Measurements from ENCODE around the gene HOXA6. TPM values are rescaled to one million over a fixed set of nuclear protein-coding genes. Genes with fewer than 3 reads are reported as not detected.

The HOXA6 gene
- total and polyA plus RNA-seq, 9 of the 15 experiments (the other 6 are each of a cell fraction or from before 2014, with no cell fraction given): not detected

DNA sequence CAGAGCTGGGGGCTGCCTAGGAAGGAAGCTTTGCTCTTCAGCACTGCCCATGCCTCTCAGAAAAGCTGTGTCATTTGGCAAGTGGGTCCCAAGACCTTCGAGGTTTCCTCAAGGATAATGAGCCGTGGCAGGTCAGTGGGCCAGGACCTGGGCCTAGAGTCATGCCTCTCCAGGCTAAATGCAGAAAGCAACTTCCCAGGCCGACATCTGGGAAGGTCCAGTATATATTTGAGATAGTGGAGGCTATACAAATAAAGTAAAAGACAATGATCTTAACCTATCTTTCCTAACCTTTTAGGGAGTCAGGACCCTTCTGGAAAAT lies 28.9 kb upstream of the HOXA6 start:
- DNase-seq (ENCODE audit: extremely low read depth in 1 of 4, low spot score in 3 of 4) (no peak), ATAC-seq (no peak), FAIRE-seq (no peak)
- in situ Hi-C loops (cut with MboI): no loop called here
- Histone ChIP-seq H3K36me3 (ENCODE audit: control insufficient read depth, insufficient read depth, low read length) (no peaks in the 10 kb centered on the region), H4K20me1 (replicated peaks; ENCODE audit: control insufficient read depth, insufficient read depth, low read length) (no peaks in the 10 kb centered on the region), H2AFZ (ENCODE audit: low read depth, low read length) (no peak overlapping the region), H3K4me3 (no peak overlapping the region), H3K27ac (ENCODE audit: extremely low read depth, low read depth, low read length) (no peak overlapping the region), H3K4me1 (replicated peaks in 1 of 2; ENCODE audit: control insufficient read depth in 2 of 2, insufficient read depth in 2 of 2, low read length in 2 of 2) (peaks cover 0 to 7% of the 10 kb centered on the region in 2 experiments; a peak in 1 of 5 replicates), H3K79me2 (ENCODE audit: control insufficient read depth, insufficient read depth, low read length) (no peaks in the 10 kb centered on the region), H3K9ac (ENCODE audit: insufficient read depth in 1 of 2, low read depth in 2 of 2, low read length in 2 of 2) (no peak overlapping the region), H3K27me3 (ENCODE audit: control insufficient read depth in 2 of 2, insufficient read depth in 2 of 2, low read length in 2 of 2) (peaks cover 27 to 74% of the 10 kb centered on the region in 2 experiments), H3K9me1 (ENCODE audit: control insufficient read depth, insufficient read depth, low read length) (no peaks in the 10 kb centered on the region), H3K9me3 (replicated peaks; ENCODE audit: control insufficient read depth, insufficient read depth, low read depth, low read length) (no peaks in the 10 kb centered on the region; the same call in 1 of the 2 replicates), H3K4me2 (ENCODE audit: insufficient read depth, low read length) (no peak overlapping the region)
- POLR2A ChIA-PET: no interaction called here
- WGBS (ENCODE audit: insufficient coverage, low coverage, missing lambda C conversion rate): 0% methylated on average over 3 of the region's 3 CpGs
- CTCF ChIA-PET (ENCODE audit: low intra/inter-chr PET ratio): no interaction called here
- BruUV-seq (replicated peaks): no TSS peak
- intact Hi-C loops (cut with micrococcal nuclease): no loop called here
- TF ChIP-seq, protein P1, sequence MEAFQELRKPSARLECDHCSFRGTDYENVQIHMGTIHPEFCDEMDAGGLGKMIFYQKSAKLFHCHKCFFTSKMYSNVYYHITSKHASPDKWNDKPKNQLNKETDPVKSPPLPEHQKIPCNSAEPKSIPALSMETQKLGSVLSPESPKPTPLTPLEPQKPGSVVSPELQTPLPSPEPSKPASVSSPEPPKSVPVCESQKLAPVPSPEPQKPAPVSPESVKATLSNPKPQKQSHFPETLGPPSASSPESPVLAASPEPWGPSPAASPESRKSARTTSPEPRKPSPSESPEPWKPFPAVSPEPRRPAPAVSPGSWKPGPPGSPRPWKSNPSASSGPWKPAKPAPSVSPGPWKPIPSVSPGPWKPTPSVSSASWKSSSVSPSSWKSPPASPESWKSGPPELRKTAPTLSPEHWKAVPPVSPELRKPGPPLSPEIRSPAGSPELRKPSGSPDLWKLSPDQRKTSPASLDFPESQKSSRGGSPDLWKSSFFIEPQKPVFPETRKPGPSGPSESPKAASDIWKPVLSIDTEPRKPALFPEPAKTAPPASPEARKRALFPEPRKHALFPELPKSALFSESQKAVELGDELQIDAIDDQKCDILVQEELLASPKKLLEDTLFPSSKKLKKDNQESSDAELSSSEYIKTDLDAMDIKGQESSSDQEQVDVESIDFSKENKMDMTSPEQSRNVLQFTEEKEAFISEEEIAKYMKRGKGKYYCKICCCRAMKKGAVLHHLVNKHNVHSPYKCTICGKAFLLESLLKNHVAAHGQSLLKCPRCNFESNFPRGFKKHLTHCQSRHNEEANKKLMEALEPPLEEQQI (IDR thresholded peaks at IDR 0.05): no peak
- TF ChIP-seq ZFPM2 (CRISPR knock-in tag; IDR thresholded peaks at IDR 0.05): no peak
- no peak for TF ChIP-seq CEBPZ (IDR thresholded peaks at IDR 0.05; ENCODE audit: borderline replicate concordance, low read depth, low read length)
- TF ChIP-seq, protein P2, sequence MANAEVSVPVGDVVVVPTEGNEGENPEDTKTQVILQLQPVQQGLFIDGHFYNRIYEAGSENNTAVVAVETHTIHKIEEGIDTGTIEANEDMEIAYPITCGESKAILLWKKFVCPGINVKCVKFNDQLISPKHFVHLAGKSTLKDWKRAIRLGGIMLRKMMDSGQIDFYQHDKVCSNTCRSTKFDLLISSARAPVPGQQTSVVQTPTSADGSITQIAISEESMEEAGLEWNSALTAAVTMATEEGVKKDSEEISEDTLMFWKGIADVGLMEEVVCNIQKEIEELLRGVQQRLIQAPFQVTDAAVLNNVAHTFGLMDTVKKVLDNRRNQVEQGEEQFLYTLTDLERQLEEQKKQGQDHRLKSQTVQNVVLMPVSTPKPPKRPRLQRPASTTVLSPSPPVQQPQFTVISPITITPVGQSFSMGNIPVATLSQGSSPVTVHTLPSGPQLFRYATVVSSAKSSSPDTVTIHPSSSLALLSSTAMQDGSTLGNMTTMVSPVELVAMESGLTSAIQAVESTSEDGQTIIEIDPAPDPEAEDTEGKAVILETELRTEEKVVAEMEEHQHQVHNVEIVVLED (CRISPR knock-in tag; IDR thresholded peaks at IDR 0.05): no peak
- TF ChIP-seq ADNP (tag; IDR thresholded peaks at IDR 0.05): no peak
- TF ChIP-seq HMG20B (CRISPR knock-in tag; IDR thresholded peaks at IDR 0.05): no peak
- TF ChIP-seq CTBP1 (IDR thresholded peaks at IDR 0.05; ENCODE audit: borderline replicate concordance): no peak
- no peak for TF ChIP-seq TCF7L2 (IDR thresholded peaks at IDR 0.05; ENCODE audit: low read depth, low read length)
- no peak for TF ChIP-seq CCAR2 (IDR thresholded peaks at IDR 0.05; ENCODE audit: low read depth, low read length)
- TF ChIP-seq FOXJ2 (tag; IDR thresholded peaks at IDR 0.05): no peak
- TF ChIP-seq, protein P3, sequence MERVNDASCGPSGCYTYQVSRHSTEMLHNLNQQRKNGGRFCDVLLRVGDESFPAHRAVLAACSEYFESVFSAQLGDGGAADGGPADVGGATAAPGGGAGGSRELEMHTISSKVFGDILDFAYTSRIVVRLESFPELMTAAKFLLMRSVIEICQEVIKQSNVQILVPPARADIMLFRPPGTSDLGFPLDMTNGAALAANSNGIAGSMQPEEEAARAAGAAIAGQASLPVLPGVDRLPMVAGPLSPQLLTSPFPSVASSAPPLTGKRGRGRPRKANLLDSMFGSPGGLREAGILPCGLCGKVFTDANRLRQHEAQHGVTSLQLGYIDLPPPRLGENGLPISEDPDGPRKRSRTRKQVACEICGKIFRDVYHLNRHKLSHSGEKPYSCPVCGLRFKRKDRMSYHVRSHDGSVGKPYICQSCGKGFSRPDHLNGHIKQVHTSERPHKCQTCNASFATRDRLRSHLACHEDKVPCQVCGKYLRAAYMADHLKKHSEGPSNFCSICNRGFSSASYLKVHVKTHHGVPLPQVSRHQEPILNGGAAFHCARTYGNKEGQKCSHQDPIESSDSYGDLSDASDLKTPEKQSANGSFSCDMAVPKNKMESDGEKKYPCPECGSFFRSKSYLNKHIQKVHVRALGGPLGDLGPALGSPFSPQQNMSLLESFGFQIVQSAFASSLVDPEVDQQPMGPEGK (CRISPR knock-in tag; IDR thresholded peaks at IDR 0.05; ENCODE audit: borderline replicate concordance): no peak
- TF ChIP-seq POLR3G (IDR thresholded peaks at IDR 0.05; ENCODE audit: extremely low read depth, insufficient read length, insufficient replicate concordance): no peak
- no peak for TF ChIP-seq FOXM1 (IDR thresholded peaks at IDR 0.05; ENCODE audit: low read depth)
- TF ChIP-seq FOXM1 (CRISPR knock-in tag; IDR thresholded peaks at IDR 0.05; ENCODE audit: low read depth): no peak
- no peak for TF ChIP-seq GTF2E2 (tag; IDR thresholded peaks at IDR 0.05)
